Colonic mucosa (tissue), 4 donors: Measurements from ENCODE around the gene KIF5A. TPM values are rescaled to one million over a fixed set of nuclear protein-coding genes. Genes with fewer than 3 reads are reported as not detected.
"Not testable (repeated sequence)": the region's sequence is repeated elsewhere in the genome, so short reads cannot be mapped to it uniquely, and the experiment has no call there.

ENCODE experiments used
- DNase-seq: peaks from one replicate; pipeline ENCODE4 v3.0.0-alpha.2; 2020
- H3K27ac ChIP-seq: fragments of 200-600 bp; one replicate; pipeline ENCODE4 v1.8.0; 2021
- H3K27me3 ChIP-seq: fragments of 200-600 bp; one replicate; pipeline ENCODE4 v1.8.0; 2021
- H3K36me3 ChIP-seq: fragments of 200-600 bp; one replicate; pipeline ENCODE4 v1.8.0; 2021
- H3K4me1 ChIP-seq: fragments of 200-600 bp; one replicate; pipeline ENCODE4 v1.8.0; 2021; ENCODE audit warnings: mild to moderate bottlenecking
- H3K4me3 ChIP-seq: fragments of 200-600 bp; one replicate; pipeline ENCODE4 v1.8.0; 2021
- H3K9ac ChIP-seq, 2 donors: one replicate each; pipeline ENCODE4 v1.7.0; 2013; ENCODE audit warnings: control low read depth in 2 of 2, low read depth in 2 of 2, low read length in 2 of 2
- H3K9me3 ChIP-seq: fragments of 200-600 bp; one replicate; pipeline ENCODE4 v1.8.0; 2021
- CTCF ChIP-seq: fragments of 200-600 bp; IDR thresholded peaks from one replicate; pipeline ENCODE4 v1.8.0; 2022; ENCODE audit warnings: antibody characterized with exemption, mild to moderate bottlenecking
- intact Hi-C: fragments of 100-400 bp; cut with DNase I; formaldehyde crosslinking; loops from one replicate; pipeline ENCODE4 v1.14.1; 2022
- total RNA-seq, 2 donors: library from RNA; stranded (reverse); fragmentation: NEBNext Ultra II Directional in 1 of 2; extraction: Animal tissue kit (Norgen Biotek cat#: 25700) in 1 of 2; gene quantifications; one replicate each; pipeline ENCODE4 v1.2.1, GENCODE V29; 2021
- donor health status: healthy.
- donor health status: DM: no; HTN: no; CAD: no.
- donor health status: DM: no; HTN: no; CAD: no.

KIF5A gene
- total RNA-seq = 1 to 10 TPM in 1 of 2 donors, under 1 TPM in 1; 0.67 to 2.1 TPM

GRCh38 chr12:57549909-57550640, at the start of gene KIF5A:
TSS of gene KIF5A (plus strand) at chr12:57550044. CDS start at chr12:57550272, 228 bp downstream.
- H3K9ac ChIP-seq = no peak within 1 kb of the TSS
- no peak within 1 kb of the TSS for H3K27ac ChIP-seq
- peaks cover 8% of the 10 kb centered on the region for H3K4me1 ChIP-seq
- intact Hi-C loops = no loop called here
- peak within 1 kb of the TSS; percentile 43 for H3K4me3 ChIP-seq
- no peaks in the 10 kb centered on the region for H3K36me3 ChIP-seq
- TF ChIP-seq CTCF = no peak
- no peaks in the 10 kb centered on the region for H3K9me3 ChIP-seq
- H3K27me3 ChIP-seq = peaks cover 5% of the 10 kb centered on the region
- no peak for DNase-seq

GRCh38 chr12:57500213-57500612, 49.6 kb upstream of the KIF5A start:
- H3K36me3 ChIP-seq = peaks cover 1% of the 10 kb centered on the region
- no peaks in the 10 kb centered on the region for H3K27me3 ChIP-seq
- H3K27ac ChIP-seq = no peak overlapping the region
- H3K9me3 ChIP-seq = no peaks in the 10 kb centered on the region
- intact Hi-C loops = no loop called here
- H3K9ac ChIP-seq = no peak overlapping the region
- H3K4me3 ChIP-seq = no peak overlapping the region
- no peak for DNase-seq
- no peak for TF ChIP-seq CTCF
- no peaks in the 10 kb centered on the region for H3K4me1 ChIP-seq

GRCh38 chr12:57502311-57502969, 47.4 kb upstream of the KIF5A start:
- H3K27me3 ChIP-seq, H3K9ac ChIP-seq, H3K36me3 ChIP-seq, H3K4me3 ChIP-seq, H3K9me3 ChIP-seq, H3K27ac ChIP-seq, intact Hi-C loops, DNase-seq, H3K4me1 ChIP-seq: not testable (repeated sequence)

GRCh38 chr12:57506541-57506940, 43.3 kb upstream of the KIF5A start:
- H3K4me1 ChIP-seq, H3K27me3 ChIP-seq, intact Hi-C loops, H3K9me3 ChIP-seq, H3K27ac ChIP-seq, DNase-seq, H3K4me3 ChIP-seq, H3K9ac ChIP-seq: not testable (repeated sequence)
- H3K36me3 ChIP-seq = peaks cover 12% of the 10 kb centered on the region

GRCh38 chr12:57507796-57508195, 42.0 kb upstream of the KIF5A start:
- H3K36me3 ChIP-seq = peaks cover 12% of the 10 kb centered on the region
- H3K9me3 ChIP-seq, H3K9ac ChIP-seq, H3K27ac ChIP-seq, H3K27me3 ChIP-seq, H3K4me3 ChIP-seq, intact Hi-C loops, H3K4me1 ChIP-seq, DNase-seq: not testable (repeated sequence)

- no peak for TF ChIP-seq CTCF
- H3K9ac ChIP-seq = no peak overlapping the region
- no peaks in the 10 kb centered on the region for H3K9me3 ChIP-seq
- intact Hi-C loops = no loop called here
- no peaks in the 10 kb centered on the region for H3K4me1 ChIP-seq
- H3K36me3 ChIP-seq = peaks cover 15% of the 10 kb centered on the region
- no peaks in the 10 kb centered on the region for H3K27me3 ChIP-seq
- no peak overlapping the region for H3K27ac ChIP-seq
- no peak for DNase-seq
- no peak overlapping the region for H3K4me3 ChIP-seq
These were observed 38.7 kb upstream of the KIF5A start for GRCh38 chr12:57511161-57511560.
